DMS153 treated with DMSO at 0.1 percent for 48 hours (cell line): ENCODE measurements around the gene ENTPD3.

ENCODE experiments used
- DNase-seq: peaks from one replicate; lab custom pipeline; 2025; ENCODE audit not compliant: unreplicated experiment; lab: John Stamatoyannopoulos, UW

ENTPD3 gene

GRCh38 chr3:40387001-40387894 lies at the start of gene ENTPD3:
ENTPD3 (plus strand) TSS chr3:40387184; CDS start chr3:40388058, 874 bp downstream.
- no peak for DNase-seq

GRCh38 chr3:40339871-40340270 lies 47.1 kb upstream of the ENTPD3 start:
- no peak for DNase-seq

- no peak for DNase-seq
Observed at GRCh38 chr3:40340541-40341170, 46.3 kb upstream of the ENTPD3 start.

GRCh38 chr3:40341671-40342070 lies 45.3 kb upstream of the ENTPD3 start:
- no peak for DNase-seq

- no peak for DNase-seq
Observed at GRCh38 chr3:40350529-40350928, 36.5 kb upstream of the ENTPD3 start.

GRCh38 chr3:40355410-40355809 lies 31.6 kb upstream of the ENTPD3 start:
- DNase-seq, result no peak

GRCh38 chr3:40358454-40358853 lies 28.5 kb upstream of the ENTPD3 start:
- DNase-seq, result no peak

GRCh38 chr3:40363674-40364073 lies 23.3 kb upstream of the ENTPD3 start:
- DNase-seq, result no peak

GRCh38 chr3:40366203-40367162 lies 20.5 kb upstream of the ENTPD3 start:
- no peak for DNase-seq

GRCh38 chr3:40369716-40370115 lies 17.3 kb upstream of the ENTPD3 start:
- DNase-seq, result no peak

GRCh38 chr3:40377822-40378221 lies 9.2 kb upstream of the ENTPD3 start:
- no peak for DNase-seq

GRCh38 chr3:40379674-40380306 lies 7.2 kb upstream of the ENTPD3 start:
- DNase-seq, result no peak

- DNase-seq, result no peak
Observed at GRCh38 chr3:40381904-40382616, 4.9 kb upstream of the ENTPD3 start.

- DNase-seq, result no peak
Observed at GRCh38 chr3:40382617-40382979, 4.4 kb upstream of the ENTPD3 start.

- no peak for DNase-seq
Observed at GRCh38 chr3:40386213-40386612, 771 bp upstream of the ENTPD3 start.

GRCh38 chr3:40387895-40388254 lies 891 bp downstream of the ENTPD3 start:
- DNase-seq, result no peak

- no peak for DNase-seq
Observed at GRCh38 chr3:40396406-40396805, 9.4 kb downstream of the ENTPD3 start.

GRCh38 chr3:40397129-40397528 lies 10.1 kb downstream of the ENTPD3 start:
- DNase-seq, result no peak

GRCh38 chr3:40397912-40398311 lies 10.9 kb downstream of the ENTPD3 start:
- DNase-seq, result no peak

- no peak for DNase-seq
Observed at GRCh38 chr3:40398346-40398745, 11.4 kb downstream of the ENTPD3 start.
